ENCODE data around the gene ABCA5. TPM values are rescaled to one million over a fixed set of nuclear protein-coding genes. Genes with fewer than 3 reads are reported as not detected.
"Not testable (repeated sequence)": the region's sequence is repeated elsewhere in the genome, so short reads cannot be mapped to it uniquely, and the experiment has no call there.

The ABCA5 gene
- total RNA-seq, 3 donors from 2014 or later (not counting 1 experiment from before 2014, with no cell fraction given) = 52.1 to 84.5 (median 57.6) TPM

DNA sequence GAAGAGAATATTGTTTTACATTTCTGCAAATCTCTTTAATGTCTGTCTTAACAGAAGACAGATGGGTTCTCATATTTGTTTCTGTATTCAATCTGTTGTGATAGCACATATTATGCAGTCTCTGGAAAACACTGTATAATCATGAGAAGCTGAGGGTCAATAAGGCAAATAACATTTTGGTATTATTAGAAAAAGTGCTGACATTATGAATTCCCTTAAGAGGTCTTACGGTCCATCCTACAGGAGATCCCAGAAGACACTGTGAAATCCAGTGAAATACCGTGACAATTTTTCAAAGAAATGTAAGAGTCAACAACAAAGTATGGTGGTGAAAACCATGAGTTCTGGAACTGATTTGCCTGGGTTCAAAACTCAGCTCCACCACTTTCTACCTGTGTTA lies 42.3 kb downstream of the ABCA5 start:
- Histone ChIP-seq H3K27ac (ENCODE audit: low read length) (no peak overlapping the region), H3K36me3 (ENCODE audit: control insufficient read depth, insufficient read depth, low read length) (peaks cover 30% of the 10 kb centered on the region), H3K9me3 (ENCODE audit: control insufficient read depth, insufficient read depth, low read length) (no peaks in the 10 kb centered on the region), H3K27me3 (ENCODE audit: control insufficient read depth, insufficient read depth, low read length) (no peaks in the 10 kb centered on the region), H3K4me3 (ENCODE audit: low read length) (no peak overlapping the region), H3K4me1 (ENCODE audit: control insufficient read depth, insufficient read depth, low read length) (no peaks in the 10 kb centered on the region)
- Mint-ChIP-seq H3K9me3 (no peaks in the 10 kb centered on the region), H3K27ac (no peak overlapping the region), H3K4me1 (peaks cover 0 to 6% of the 10 kb centered on the region in 2 donors), H3K27me3 (ENCODE audit: low read depth in 2 of 2) (no peaks in the 10 kb centered on the region), H3K4me3 (no peak overlapping the region), H3K36me3 (peaks cover 13% of the 10 kb centered on the region)
- DNase-seq (no peak), ATAC-seq (no peak)
- TF ChIP-seq, protein P1, sequence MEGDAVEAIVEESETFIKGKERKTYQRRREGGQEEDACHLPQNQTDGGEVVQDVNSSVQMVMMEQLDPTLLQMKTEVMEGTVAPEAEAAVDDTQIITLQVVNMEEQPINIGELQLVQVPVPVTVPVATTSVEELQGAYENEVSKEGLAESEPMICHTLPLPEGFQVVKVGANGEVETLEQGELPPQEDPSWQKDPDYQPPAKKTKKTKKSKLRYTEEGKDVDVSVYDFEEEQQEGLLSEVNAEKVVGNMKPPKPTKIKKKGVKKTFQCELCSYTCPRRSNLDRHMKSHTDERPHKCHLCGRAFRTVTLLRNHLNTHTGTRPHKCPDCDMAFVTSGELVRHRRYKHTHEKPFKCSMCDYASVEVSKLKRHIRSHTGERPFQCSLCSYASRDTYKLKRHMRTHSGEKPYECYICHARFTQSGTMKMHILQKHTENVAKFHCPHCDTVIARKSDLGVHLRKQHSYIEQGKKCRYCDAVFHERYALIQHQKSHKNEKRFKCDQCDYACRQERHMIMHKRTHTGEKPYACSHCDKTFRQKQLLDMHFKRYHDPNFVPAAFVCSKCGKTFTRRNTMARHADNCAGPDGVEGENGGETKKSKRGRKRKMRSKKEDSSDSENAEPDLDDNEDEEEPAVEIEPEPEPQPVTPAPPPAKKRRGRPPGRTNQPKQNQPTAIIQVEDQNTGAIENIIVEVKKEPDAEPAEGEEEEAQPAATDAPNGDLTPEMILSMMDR (IDR thresholded peaks at IDR 0.05) = no peak
- WGBS (ENCODE audit: insufficient coverage) = 96% methylated on average over 2 of the region's 2 CpGs
- intact Hi-C loops (cut with micrococcal nuclease) = no loop called here

DNA sequence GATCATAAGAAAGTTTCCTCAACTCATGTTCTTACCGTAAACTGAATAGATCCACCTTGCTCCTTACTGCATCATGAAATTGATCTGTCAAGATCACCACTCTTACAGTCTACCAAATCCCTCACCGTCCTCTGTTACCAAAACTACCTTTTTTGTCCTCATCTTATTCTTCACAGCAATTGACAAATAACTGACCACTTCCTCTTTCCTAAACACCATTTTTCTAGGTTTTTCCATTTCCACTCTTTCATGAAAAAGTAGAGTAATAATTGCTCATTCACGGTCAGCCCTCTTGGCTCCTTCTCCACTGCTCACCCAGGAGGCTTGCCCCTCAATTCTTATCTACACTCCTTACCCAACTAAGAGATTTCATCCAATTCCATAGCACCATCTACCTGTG lies 44.9 kb downstream of the ABCA5 start:
- no peaks in the 10 kb centered on the region for H3K27me3 ChIP-seq (ENCODE audit: control insufficient read depth, insufficient read depth, low read length)
- Mint-ChIP-seq H3K9me3 (no peaks in the 10 kb centered on the region), H3K36me3 (peaks cover 13% of the 10 kb centered on the region), H3K27ac (no peak overlapping the region), H3K27me3 (ENCODE audit: low read depth in 2 of 2) (no peaks in the 10 kb centered on the region), H3K4me1 (peaks cover 0 to 6% of the 10 kb centered on the region in 2 donors), H3K4me3 (no peak overlapping the region)
- 82% methylated on average over 3 of the region's 3 CpGs for WGBS (ENCODE audit: insufficient coverage)
- peaks cover 24% of the 10 kb centered on the region for H3K36me3 ChIP-seq (ENCODE audit: control insufficient read depth, insufficient read depth, low read length)
- H3K9me3 ChIP-seq (ENCODE audit: control insufficient read depth, insufficient read depth, low read length) = no peaks in the 10 kb centered on the region
- H3K4me1 ChIP-seq (ENCODE audit: control insufficient read depth, insufficient read depth, low read length) = no peaks in the 10 kb centered on the region
- no peak overlapping the region for H3K27ac ChIP-seq (ENCODE audit: low read length)
- ATAC-seq = no peak
- TF ChIP-seq, protein P1 (IDR thresholded peaks at IDR 0.05) = no peak
- H3K4me3 ChIP-seq (ENCODE audit: low read length) = no peak overlapping the region
- intact Hi-C loops (cut with micrococcal nuclease) = no loop called here
- no peak for DNase-seq

DNA sequence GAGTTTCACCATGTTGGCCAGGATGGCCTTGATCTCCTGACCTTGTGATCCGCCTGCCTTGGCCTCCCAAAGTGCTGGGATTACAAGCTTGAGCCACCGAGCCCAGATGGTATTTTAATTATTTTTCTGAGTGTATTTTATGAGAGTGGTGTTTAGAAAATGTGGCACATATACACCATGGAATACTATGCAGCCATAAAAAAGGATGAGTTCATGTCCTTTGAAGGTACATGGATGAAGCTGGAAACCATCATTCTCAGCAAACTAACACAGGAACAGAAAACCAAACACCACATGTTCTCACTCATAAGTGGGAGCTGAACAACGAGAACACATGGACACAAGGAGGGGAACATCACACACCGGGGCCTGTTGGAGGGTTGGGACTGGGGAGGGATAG lies 50.7 kb downstream of the ABCA5 start:
- DNase-seq; H3K4me3 Mint-ChIP-seq; H3K27me3 Mint-ChIP-seq (ENCODE audit: low read depth in 2 of 2); H3K36me3 Mint-ChIP-seq; H3K27ac ChIP-seq (ENCODE audit: low read length); H3K9me3 Mint-ChIP-seq; H3K4me3 ChIP-seq (ENCODE audit: low read length); H3K9me3 ChIP-seq (ENCODE audit: control insufficient read depth, insufficient read depth, low read length); H3K4me1 Mint-ChIP-seq; H3K4me1 ChIP-seq (ENCODE audit: control insufficient read depth, insufficient read depth, low read length); H3K27me3 ChIP-seq (ENCODE audit: control insufficient read depth, insufficient read depth, low read length); H3K36me3 ChIP-seq (ENCODE audit: control insufficient read depth, insufficient read depth, low read length); H3K27ac Mint-ChIP-seq; ATAC-seq; intact Hi-C loops (cut with micrococcal nuclease): not testable (repeated sequence)
- WGBS (ENCODE audit: insufficient coverage) = 95% methylated on average over 4 of the region's 4 CpGs

DNA sequence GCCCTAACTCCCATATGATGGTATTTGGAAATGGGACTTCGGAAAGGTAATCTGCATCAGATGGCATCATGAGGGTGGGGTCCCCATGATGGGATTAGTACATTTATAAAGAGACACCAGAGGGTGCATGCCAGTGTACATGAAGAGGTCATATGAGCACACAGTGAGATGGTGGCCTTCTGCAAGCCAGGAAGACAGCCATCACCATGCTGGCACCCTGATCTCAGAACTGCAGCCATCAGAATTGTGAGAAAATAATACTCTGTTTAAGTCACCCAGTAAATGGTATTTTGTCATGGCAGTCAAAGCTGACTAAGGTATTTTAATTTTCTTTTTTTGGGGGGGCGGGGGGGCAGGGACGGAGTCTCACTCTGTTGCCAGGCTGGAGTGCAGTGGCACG lies 51.2 kb downstream of the ABCA5 start:
- H3K9me3 Mint-ChIP-seq = no peaks in the 10 kb centered on the region
- no peaks in the 10 kb centered on the region for H3K27me3 Mint-ChIP-seq (ENCODE audit: low read depth in 2 of 2)
- H3K27ac Mint-ChIP-seq = no peak overlapping the region
- no peak for DNase-seq
- H3K9me3 ChIP-seq (ENCODE audit: control insufficient read depth, insufficient read depth, low read length) = no peaks in the 10 kb centered on the region
- 99% methylated on average over 4 of the region's 4 CpGs for WGBS (ENCODE audit: insufficient coverage)
- no peak for ATAC-seq
- TF ChIP-seq, protein P1 (IDR thresholded peaks at IDR 0.05) = no peak
- H3K4me3 ChIP-seq (ENCODE audit: low read length) = no peak overlapping the region
- no peaks in the 10 kb centered on the region for H3K4me1 ChIP-seq (ENCODE audit: control insufficient read depth, insufficient read depth, low read length)
- no peak overlapping the region for H3K4me3 Mint-ChIP-seq
- no peaks in the 10 kb centered on the region for H3K36me3 Mint-ChIP-seq
- peaks cover 2% of the 10 kb centered on the region for H3K36me3 ChIP-seq (ENCODE audit: control insufficient read depth, insufficient read depth, low read length)
- H3K27ac ChIP-seq (ENCODE audit: low read length) = no peak overlapping the region
- intact Hi-C loops (cut with micrococcal nuclease) = no loop called here
- H3K4me1 Mint-ChIP-seq = no peaks in the 10 kb centered on the region
- no peaks in the 10 kb centered on the region for H3K27me3 ChIP-seq (ENCODE audit: control insufficient read depth, insufficient read depth, low read length)

Measured in natural killer cell (primary cell).